ENCODE measurements around the gene OSGEP.

DNA sequence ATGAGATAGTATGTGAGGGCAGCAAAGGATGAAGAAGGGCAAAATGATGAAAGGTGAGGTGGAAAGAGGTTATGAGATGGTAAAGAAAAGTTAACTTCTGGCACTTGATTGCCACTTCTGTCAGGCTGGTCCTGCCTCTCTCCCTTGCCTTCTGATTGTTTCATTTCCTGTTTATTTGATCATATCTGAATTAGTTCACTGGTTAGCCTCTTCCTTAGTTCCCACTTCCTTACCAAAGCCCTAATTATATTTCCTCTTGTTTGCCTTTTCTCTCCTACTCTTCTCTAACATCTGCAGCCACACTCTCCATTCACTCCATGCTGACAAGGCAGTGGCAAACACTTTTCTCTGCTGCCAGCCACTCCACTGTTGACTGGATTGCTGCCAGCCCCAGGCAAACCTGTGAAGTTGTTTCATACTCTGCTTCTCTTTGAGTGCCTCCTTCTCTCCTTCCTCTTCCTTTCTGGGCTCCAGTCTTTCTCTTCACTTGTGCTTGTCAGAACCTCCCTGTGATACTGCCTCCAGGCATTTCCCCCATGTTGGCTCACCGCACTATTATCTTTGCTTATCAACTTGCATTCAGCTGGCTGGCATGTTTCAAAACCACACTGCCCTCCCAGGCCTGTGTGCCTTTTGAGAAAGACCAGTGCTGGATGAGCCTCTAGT lies 22.7 kb upstream of the OSGEP start:
- no peak for TF ChIP-seq POLR2AphosphoS5 (IDR thresholded peaks at IDR 0.05; ENCODE audit: low read depth)
- TF ChIP-seq, protein P1, sequence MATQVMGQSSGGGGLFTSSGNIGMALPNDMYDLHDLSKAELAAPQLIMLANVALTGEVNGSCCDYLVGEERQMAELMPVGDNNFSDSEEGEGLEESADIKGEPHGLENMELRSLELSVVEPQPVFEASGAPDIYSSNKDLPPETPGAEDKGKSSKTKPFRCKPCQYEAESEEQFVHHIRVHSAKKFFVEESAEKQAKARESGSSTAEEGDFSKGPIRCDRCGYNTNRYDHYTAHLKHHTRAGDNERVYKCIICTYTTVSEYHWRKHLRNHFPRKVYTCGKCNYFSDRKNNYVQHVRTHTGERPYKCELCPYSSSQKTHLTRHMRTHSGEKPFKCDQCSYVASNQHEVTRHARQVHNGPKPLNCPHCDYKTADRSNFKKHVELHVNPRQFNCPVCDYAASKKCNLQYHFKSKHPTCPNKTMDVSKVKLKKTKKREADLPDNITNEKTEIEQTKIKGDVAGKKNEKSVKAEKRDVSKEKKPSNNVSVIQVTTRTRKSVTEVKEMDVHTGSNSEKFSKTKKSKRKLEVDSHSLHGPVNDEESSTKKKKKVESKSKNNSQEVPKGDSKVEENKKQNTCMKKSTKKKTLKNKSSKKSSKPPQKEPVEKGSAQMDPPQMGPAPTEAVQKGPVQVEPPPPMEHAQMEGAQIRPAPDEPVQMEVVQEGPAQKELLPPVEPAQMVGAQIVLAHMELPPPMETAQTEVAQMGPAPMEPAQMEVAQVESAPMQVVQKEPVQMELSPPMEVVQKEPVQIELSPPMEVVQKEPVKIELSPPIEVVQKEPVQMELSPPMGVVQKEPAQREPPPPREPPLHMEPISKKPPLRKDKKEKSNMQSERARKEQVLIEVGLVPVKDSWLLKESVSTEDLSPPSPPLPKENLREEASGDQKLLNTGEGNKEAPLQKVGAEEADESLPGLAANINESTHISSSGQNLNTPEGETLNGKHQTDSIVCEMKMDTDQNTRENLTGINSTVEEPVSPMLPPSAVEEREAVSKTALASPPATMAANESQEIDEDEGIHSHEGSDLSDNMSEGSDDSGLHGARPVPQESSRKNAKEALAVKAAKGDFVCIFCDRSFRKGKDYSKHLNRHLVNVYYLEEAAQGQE (IDR thresholded peaks at IDR 0.05; ENCODE audit: unreplicated experiment), result no peak
- TF ChIP-seq, protein P2, sequence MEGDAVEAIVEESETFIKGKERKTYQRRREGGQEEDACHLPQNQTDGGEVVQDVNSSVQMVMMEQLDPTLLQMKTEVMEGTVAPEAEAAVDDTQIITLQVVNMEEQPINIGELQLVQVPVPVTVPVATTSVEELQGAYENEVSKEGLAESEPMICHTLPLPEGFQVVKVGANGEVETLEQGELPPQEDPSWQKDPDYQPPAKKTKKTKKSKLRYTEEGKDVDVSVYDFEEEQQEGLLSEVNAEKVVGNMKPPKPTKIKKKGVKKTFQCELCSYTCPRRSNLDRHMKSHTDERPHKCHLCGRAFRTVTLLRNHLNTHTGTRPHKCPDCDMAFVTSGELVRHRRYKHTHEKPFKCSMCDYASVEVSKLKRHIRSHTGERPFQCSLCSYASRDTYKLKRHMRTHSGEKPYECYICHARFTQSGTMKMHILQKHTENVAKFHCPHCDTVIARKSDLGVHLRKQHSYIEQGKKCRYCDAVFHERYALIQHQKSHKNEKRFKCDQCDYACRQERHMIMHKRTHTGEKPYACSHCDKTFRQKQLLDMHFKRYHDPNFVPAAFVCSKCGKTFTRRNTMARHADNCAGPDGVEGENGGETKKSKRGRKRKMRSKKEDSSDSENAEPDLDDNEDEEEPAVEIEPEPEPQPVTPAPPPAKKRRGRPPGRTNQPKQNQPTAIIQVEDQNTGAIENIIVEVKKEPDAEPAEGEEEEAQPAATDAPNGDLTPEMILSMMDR (conservative IDR thresholded peaks at IDR 0.05; ENCODE audit: low read depth in 2 of 2), result no peak
- no peak for TF ChIP-seq EZH2 (IDR thresholded peaks at IDR 0.05; ENCODE audit: low read depth, unreplicated experiment)
- no peak for TF ChIP-seq CREB1 (CRISPR knock-in tag; IDR thresholded peaks at IDR 0.05; ENCODE audit: low read depth)
- TF ChIP-seq EZH2phosphoT487 (IDR thresholded peaks at IDR 0.05; ENCODE audit: unreplicated experiment), result no peak
- no peak for TF ChIP-seq NANOG (IDR thresholded peaks at IDR 0.05; ENCODE audit: borderline replicate concordance)
- no peak for TF ChIP-seq JUNB (IDR thresholded peaks at IDR 0.05; ENCODE audit: unreplicated experiment)
- TF ChIP-seq, protein P3, sequence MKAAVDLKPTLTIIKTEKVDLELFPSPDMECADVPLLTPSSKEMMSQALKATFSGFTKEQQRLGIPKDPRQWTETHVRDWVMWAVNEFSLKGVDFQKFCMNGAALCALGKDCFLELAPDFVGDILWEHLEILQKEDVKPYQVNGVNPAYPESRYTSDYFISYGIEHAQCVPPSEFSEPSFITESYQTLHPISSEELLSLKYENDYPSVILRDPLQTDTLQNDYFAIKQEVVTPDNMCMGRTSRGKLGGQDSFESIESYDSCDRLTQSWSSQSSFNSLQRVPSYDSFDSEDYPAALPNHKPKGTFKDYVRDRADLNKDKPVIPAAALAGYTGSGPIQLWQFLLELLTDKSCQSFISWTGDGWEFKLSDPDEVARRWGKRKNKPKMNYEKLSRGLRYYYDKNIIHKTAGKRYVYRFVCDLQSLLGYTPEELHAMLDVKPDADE (IDR thresholded peaks at IDR 0.05), result no peak
- TF ChIP-seq, protein P4, sequence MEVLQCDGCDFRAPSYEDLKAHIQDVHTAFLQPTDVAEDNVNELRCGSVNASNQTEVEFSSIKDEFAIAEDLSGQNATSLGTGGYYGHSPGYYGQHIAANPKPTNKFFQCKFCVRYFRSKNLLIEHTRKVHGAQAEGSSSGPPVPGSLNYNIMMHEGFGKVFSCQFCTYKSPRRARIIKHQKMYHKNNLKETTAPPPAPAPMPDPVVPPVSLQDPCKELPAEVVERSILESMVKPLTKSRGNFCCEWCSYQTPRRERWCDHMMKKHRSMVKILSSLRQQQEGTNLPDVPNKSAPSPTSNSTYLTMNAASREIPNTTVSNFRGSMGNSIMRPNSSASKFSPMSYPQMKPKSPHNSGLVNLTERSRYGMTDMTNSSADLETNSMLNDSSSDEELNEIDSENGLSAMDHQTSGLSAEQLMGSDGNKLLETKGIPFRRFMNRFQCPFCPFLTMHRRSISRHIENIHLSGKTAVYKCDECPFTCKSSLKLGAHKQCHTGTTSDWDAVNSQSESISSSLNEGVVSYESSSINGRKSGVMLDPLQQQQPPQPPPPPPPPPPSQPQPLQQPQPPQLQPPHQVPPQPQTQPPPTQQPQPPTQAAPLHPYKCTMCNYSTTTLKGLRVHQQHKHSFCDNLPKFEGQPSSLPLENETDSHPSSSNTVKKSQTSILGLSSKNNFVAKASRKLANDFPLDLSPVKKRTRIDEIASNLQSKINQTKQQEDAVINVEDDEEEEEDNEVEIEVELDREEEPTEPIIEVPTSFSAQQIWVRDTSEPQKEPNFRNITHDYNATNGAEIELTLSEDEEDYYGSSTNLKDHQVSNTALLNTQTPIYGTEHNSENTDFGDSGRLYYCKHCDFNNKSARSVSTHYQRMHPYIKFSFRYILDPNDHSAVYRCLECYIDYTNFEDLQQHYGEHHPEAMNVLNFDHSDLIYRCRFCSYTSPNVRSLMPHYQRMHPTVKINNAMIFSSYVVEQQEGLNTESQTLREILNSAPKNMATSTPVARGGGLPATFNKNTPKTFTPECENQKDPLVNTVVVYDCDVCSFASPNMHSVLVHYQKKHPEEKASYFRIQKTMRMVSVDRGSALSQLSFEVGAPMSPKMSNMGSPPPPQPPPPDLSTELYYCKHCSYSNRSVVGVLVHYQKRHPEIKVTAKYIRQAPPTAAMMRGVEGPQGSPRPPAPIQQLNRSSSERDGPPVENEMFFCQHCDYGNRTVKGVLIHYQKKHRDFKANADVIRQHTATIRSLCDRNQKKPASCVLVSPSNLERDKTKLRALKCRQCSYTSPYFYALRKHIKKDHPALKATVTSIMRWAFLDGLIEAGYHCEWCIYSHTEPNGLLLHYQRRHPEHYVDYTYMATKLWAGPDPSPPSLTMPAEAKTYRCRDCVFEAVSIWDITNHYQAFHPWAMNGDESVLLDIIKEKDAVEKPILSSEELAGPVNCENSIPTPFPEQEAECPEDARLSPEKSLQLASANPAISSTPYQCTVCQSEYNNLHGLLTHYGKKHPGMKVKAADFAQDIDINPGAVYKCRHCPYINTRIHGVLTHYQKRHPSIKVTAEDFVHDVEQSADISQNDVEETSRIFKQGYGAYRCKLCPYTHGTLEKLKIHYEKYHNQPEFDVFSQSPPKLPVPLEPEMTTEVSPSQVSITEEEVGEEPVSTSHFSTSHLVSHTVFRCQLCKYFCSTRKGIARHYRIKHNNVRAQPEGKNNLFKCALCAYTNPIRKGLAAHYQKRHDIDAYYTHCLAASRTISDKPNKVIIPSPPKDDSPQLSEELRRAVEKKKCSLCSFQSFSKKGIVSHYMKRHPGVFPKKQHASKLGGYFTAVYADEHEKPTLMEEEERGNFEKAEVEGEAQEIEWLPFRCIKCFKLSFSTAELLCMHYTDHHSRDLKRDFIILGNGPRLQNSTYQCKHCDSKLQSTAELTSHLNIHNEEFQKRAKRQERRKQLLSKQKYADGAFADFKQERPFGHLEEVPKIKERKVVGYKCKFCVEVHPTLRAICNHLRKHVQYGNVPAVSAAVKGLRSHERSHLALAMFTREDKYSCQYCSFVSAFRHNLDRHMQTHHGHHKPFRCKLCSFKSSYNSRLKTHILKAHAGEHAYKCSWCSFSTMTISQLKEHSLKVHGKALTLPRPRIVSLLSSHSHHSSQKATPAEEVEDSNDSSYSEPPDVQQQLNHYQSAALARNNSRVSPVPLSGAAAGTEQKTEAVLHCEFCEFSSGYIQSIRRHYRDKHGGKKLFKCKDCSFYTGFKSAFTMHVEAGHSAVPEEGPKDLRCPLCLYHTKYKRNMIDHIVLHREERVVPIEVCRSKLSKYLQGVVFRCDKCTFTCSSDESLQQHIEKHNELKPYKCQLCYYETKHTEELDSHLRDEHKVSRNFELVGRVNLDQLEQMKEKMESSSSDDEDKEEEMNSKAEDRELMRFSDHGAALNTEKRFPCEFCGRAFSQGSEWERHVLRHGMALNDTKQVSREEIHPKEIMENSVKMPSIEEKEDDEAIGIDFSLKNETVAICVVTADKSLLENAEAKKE (CRISPR knock-in tag; IDR thresholded peaks at IDR 0.05), result no peak

All from GM23338 (cell line).